Subcutaneous adipose tissue (tissue), 4 donors: ENCODE results near the gene MAMDC4. TPM values are rescaled to one million over a fixed set of nuclear protein-coding genes. Genes with fewer than 3 reads are reported as not detected.

Source experiments
- CTCF ChIP-seq: fragments of 450-650 bp; IDR thresholded peaks from one replicate; pipeline ENCODE4 v1.5.1; 2016; ENCODE audit warnings: low read depth, mild to moderate bottlenecking, control low read depth, antibody characterized with exemption, moderate library complexity
- total RNA-seq, 4 donors: library from RNA; depleted of rRNA; stranded (reverse); fragments of >200 nt; gene quantifications; one replicate each; pipeline ENCODE4 v1.1.0, GENCODE V29; 2016

MAMDC4 gene
- total RNA-seq: 1 to 10 TPM in 2 of 4 donors, under 1 TPM in 1, not detected in 1; 0.68 to 1.5 (median 1.1) TPM

- no peak for TF ChIP-seq CTCF
These were observed at the start of gene MAMDC4 for GRCh38 chr9:136851941-136852663. TSS of gene MAMDC4 (plus strand) at chr9:136852346. CDS start at chr9:136852417, 71 bp downstream.

GRCh38 chr9:136803551-136804508 is 48.3 kb upstream of the MAMDC4 start:
- no peak for TF ChIP-seq CTCF

- no peak for TF ChIP-seq CTCF
These were observed 47.5 kb upstream of the MAMDC4 start for GRCh38 chr9:136804509-136805206.

- no peak for TF ChIP-seq CTCF
These were observed 46.9 kb upstream of the MAMDC4 start for GRCh38 chr9:136805207-136805740.

- TF ChIP-seq CTCF: no peak
These were observed 46.1 kb upstream of the MAMDC4 start for GRCh38 chr9:136806067-136806466.

GRCh38 chr9:136806631-136807201 is 45.4 kb upstream of the MAMDC4 start:
- TF ChIP-seq CTCF: no peak
